ENCODE results near the gene ZNF619. TPM values are rescaled to one million over a fixed set of nuclear protein-coding genes. Genes with fewer than 3 reads are reported as not detected.

ZNF619 gene
- total and polyA plus RNA-seq, 9 of the 15 experiments (the other 6 are each of a cell fraction or from before 2014, with no cell fraction given) = 1.3 to 9.1 (median 6.3) TPM

DNA sequence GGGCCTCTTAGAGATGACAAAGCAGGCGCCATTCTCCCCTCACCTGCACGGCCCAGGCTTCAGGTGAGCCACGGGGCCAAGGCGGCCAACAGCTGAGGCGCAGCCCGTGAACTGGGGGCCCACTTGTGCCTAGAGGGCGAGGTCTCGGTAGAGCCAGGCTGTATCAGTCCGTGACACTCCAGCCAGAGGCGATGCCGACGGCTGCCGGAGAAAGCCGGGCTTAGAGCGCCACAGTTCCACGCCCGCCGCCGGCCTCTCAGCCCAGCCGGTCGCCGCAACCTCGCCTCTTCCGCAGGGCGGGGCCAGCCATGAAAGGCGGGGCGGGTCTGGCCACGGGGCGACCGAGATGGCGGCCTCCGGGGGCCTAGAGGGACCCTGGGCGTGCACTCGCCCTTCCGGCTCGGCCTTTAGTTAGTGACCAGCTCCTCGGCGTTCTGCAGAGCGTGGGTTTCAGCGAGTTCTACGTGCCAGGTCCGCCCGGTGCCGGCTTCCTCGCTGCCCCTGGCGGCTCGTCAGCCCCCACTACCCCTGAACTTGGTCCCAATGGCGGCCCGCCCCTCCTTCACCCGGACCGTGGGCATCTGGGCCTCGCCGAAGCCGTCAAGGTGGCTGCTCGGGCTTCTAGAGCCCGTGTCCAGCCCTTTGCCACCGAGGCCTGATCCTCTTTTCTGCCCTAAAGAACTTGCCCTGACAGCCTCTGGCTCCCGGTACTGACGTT, 47.8 kb downstream of the ZNF619 start, which contains the start of gene ZNF621 (continued):
- peak; percentile 10 for TF ChIP-seq ARHGAP35 (IDR thresholded peaks at IDR 0.05; ENCODE audit: partially characterized antibody)
- peak; percentile 99 for TF ChIP-seq GTF2E2 (tag; IDR thresholded peaks at IDR 0.05)
- TF ChIP-seq HNRNPL (IDR thresholded peaks at IDR 0.05; ENCODE audit: low read depth, low read length) = peak; percentile 83; the same call in 1 of the 2 replicates
- no peak for TF ChIP-seq RBM34 (IDR thresholded peaks at IDR 0.05; ENCODE audit: borderline replicate concordance, insufficient read depth, low read length)
- 0 out of 2 replicates have a peak, but pooled peaks have one; percentile 73 for TF ChIP-seq NBN (IDR thresholded peaks at IDR 0.05; ENCODE audit: low read depth)
- no peak for TF ChIP-seq PATZ1 (CRISPR knock-in tag; IDR thresholded peaks at IDR 0.05; ENCODE audit: borderline replicate concordance)
- peak; percentile 97 for TF ChIP-seq TFAP4 (CRISPR knock-in tag; IDR thresholded peaks at IDR 0.05; ENCODE audit: borderline replicate concordance)
- peak; percentile 91; the same call in 1 of the 2 replicates for TF ChIP-seq XRCC5 (IDR thresholded peaks at IDR 0.05; ENCODE audit: low read depth, low read length)
- TF ChIP-seq BHLHE40 (IDR thresholded peaks at IDR 0.05; ENCODE audit: low read length) = no peak; the same call in 1 of the 2 replicates
- no peak for TF ChIP-seq ZNF740 (CRISPR knock-in tag; IDR thresholded peaks at IDR 0.05)
- no peak for TF ChIP-seq ZNF740 (tag; IDR thresholded peaks at IDR 0.05)
- no peak for TF ChIP-seq POLR3A (IDR thresholded peaks at IDR 0.05; ENCODE audit: borderline replicate concordance, extremely low read depth, insufficient read depth, insufficient read length)
- TF ChIP-seq ARID3A (IDR thresholded peaks at IDR 0.05; ENCODE audit: borderline replicate concordance, low read depth, low read length) = no peak
- no peak; the same call in 1 of the 2 replicates for TF ChIP-seq ATF2 (CRISPR knock-in tag; IDR thresholded peaks at IDR 0.05)
- peak; percentile 85 for TF ChIP-seq TBP (optimal IDR thresholded peaks at IDR 0.05; ENCODE audit: low read depth, low read length)
- peak; percentile 49 for TF ChIP-seq RBM39 (optimal IDR thresholded peaks at IDR 0.05; ENCODE audit: low read depth, low read length)
- TF ChIP-seq, protein P1, sequence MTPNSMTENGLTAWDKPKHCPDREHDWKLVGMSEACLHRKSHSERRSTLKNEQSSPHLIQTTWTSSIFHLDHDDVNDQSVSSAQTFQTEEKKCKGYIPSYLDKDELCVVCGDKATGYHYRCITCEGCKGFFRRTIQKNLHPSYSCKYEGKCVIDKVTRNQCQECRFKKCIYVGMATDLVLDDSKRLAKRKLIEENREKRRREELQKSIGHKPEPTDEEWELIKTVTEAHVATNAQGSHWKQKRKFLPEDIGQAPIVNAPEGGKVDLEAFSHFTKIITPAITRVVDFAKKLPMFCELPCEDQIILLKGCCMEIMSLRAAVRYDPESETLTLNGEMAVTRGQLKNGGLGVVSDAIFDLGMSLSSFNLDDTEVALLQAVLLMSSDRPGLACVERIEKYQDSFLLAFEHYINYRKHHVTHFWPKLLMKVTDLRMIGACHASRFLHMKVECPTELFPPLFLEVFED (CRISPR knock-in tag; conservative IDR thresholded peaks at IDR 0.05) = 0 out of 2 replicates have a peak, but pooled peaks have one; percentile 61
- TF ChIP-seq KAT2B (IDR thresholded peaks at IDR 0.05; ENCODE audit: low read depth, low read length) = no peak

Data from K562 (cell line).